Measurements from ENCODE around the gene RARG. TPM values are rescaled to one million over a fixed set of nuclear protein-coding genes. Genes with fewer than 3 reads are reported as not detected.
"Not testable (repeated sequence)": the region's sequence is repeated elsewhere in the genome, so short reads cannot be mapped to it uniquely, and the experiment has no call there.

Gene RARG
- total RNA-seq, 1 donor from 2014 or later, result 5.2 TPM

DNA sequence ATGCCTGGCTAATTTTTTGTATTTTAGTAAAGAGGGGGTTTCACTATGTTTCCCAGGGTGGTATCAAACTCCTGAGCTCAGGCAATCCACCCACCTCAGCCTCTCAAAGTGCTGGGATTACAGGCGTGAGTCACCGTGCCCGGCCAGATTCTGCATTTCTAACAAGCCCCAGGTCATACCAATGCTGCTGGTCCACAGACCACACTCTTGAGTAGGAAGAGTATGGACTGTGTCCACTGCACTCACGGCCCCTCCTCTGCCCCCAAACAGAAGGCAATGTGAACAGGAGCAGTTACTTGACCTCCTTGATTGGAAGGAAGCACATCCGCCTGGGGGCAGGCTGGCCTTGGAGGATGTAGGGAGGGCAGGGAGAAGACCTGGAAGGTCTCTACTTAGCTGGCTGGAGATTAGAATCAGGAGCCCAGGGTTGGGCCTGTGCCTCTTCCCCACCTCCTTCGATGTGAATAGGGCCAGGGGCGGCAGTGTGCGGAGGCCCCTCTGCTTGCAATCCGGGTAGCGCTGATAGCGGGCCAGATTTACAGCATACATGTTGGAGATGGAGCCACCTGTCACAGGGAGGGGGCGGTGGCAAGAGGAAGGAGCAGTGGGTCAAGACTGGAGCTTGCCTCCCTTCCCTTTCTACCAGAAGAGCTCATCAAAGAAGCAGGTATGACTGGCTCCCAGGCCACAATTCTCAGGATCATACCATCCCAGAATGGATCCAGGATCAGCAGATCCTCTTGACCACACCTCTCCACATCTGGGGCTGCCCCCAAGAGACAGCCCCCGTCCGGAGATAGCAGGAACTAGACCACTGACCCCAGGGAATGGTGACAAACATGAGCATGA lies 60.9 kb downstream of the RARG start:
- no peak overlapping the region for H3K27ac Mint-ChIP-seq
- no peak overlapping the region for H3K4me3 Mint-ChIP-seq (ENCODE audit: low read depth)
- TF ChIP-seq, protein P1, sequence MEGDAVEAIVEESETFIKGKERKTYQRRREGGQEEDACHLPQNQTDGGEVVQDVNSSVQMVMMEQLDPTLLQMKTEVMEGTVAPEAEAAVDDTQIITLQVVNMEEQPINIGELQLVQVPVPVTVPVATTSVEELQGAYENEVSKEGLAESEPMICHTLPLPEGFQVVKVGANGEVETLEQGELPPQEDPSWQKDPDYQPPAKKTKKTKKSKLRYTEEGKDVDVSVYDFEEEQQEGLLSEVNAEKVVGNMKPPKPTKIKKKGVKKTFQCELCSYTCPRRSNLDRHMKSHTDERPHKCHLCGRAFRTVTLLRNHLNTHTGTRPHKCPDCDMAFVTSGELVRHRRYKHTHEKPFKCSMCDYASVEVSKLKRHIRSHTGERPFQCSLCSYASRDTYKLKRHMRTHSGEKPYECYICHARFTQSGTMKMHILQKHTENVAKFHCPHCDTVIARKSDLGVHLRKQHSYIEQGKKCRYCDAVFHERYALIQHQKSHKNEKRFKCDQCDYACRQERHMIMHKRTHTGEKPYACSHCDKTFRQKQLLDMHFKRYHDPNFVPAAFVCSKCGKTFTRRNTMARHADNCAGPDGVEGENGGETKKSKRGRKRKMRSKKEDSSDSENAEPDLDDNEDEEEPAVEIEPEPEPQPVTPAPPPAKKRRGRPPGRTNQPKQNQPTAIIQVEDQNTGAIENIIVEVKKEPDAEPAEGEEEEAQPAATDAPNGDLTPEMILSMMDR (IDR thresholded peaks at IDR 0.05; ENCODE audit: unreplicated experiment), result no peak
- no peaks in the 10 kb centered on the region for H3K9me3 Mint-ChIP-seq (ENCODE audit: low read depth)
- peaks cover 11% of the 10 kb centered on the region for H3K4me1 Mint-ChIP-seq (ENCODE audit: low read depth)
- peaks cover 5% of the 10 kb centered on the region for H3K36me3 Mint-ChIP-seq (ENCODE audit: insufficient read depth)
- DNase-seq (ENCODE audit: low spot score, unreplicated experiment), result no peak
- H3K27me3 Mint-ChIP-seq, result no peaks in the 10 kb centered on the region

DNA sequence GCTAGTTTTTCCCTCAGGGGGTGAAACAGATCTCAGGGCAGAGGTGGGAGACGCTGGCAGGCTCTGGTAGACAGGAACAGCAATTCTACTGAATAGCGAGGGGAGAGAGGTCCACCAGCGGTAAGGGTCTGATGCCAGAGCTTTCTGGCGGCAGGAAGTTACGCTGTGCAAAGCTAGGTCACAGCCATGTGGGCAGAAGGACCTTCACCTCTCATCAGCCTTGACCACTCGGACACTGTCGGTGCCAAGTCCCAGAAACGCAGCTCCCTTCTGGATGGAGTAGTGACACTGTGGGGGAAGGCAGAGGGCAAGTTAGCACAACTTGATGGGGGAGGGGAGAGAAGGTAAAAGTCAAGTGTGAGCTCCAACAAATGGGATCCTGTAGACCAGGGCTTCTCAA lies 61.8 kb downstream of the RARG start:
- H3K36me3 Mint-ChIP-seq (ENCODE audit: insufficient read depth), result peaks cover 5% of the 10 kb centered on the region
- H3K27ac Mint-ChIP-seq, result peak overlapping the region; percentile 1
- no peak for DNase-seq (ENCODE audit: low spot score, unreplicated experiment)
- no peaks in the 10 kb centered on the region for H3K27me3 Mint-ChIP-seq
- H3K9me3 Mint-ChIP-seq (ENCODE audit: low read depth), result no peaks in the 10 kb centered on the region
- TF ChIP-seq, protein P1 (IDR thresholded peaks at IDR 0.05; ENCODE audit: unreplicated experiment), result no peak
- H3K4me3 Mint-ChIP-seq (ENCODE audit: low read depth), result no peak overlapping the region
- H3K4me1 Mint-ChIP-seq (ENCODE audit: low read depth), result peaks cover 5% of the 10 kb centered on the region

DNA sequence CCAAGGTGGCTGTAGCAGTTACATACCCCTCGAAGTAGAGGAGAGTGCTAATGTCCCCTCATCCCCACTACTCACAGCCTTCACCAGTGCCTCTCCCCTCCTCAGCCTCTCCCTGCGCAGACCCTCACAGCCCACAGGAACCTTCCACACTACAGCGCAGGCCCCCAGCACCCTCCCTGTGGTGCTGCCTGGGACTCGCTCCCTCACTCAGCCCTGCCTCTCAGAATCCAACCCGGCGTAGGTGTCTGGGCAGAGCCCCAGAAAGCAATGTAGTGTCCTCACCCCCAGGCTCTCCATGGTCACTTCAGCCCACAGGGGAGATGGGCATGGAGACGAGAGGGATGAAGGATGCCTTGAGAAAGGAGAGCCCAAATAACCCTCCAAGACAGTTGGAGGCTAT lies 62.4 kb downstream of the RARG start:
- Mint-ChIP-seq H3K27ac (no peak overlapping the region), H3K4me1 (ENCODE audit: low read depth) (no peaks in the 10 kb centered on the region), H3K9me3 (ENCODE audit: low read depth) (no peaks in the 10 kb centered on the region), H3K27me3 (no peaks in the 10 kb centered on the region), H3K36me3 (ENCODE audit: insufficient read depth) (peaks cover 5% of the 10 kb centered on the region), H3K4me3 (ENCODE audit: low read depth) (no peak overlapping the region)
- no peak for DNase-seq (ENCODE audit: low spot score, unreplicated experiment)
- TF ChIP-seq, protein P1 (IDR thresholded peaks at IDR 0.05; ENCODE audit: unreplicated experiment), result no peak

DNA sequence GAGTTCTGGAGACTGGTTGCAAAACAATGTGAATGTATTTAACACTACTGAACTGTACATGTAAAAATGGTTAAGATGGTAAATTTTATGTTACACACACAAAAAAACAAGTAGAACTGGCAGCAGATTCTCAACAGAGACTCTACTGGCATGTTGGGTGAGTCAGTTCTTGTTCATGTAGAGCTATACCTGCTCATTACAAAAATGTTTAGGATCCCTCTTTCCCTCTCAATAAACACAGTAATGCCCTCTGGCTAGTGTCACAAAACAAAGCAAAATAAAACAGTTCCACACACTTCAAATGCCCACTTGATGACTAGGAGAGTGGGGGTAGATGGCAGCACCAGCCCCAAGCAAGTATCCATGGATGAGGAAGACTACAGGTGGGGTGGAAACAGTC lies 65.2 kb downstream of the RARG start:
- Mint-ChIP-seq H3K36me3 (ENCODE audit: insufficient read depth) (peaks cover 7% of the 10 kb centered on the region), H3K4me1 (ENCODE audit: low read depth) (no peaks in the 10 kb centered on the region), H3K27me3 (no peaks in the 10 kb centered on the region), H3K4me3 (ENCODE audit: low read depth) (no peak overlapping the region), H3K9me3 (ENCODE audit: low read depth) (no peaks in the 10 kb centered on the region), H3K27ac (peak overlapping the region; percentile 27)
- TF ChIP-seq, protein P1 (IDR thresholded peaks at IDR 0.05; ENCODE audit: unreplicated experiment), result no peak
- no peak for DNase-seq (ENCODE audit: low spot score, unreplicated experiment)

DNA sequence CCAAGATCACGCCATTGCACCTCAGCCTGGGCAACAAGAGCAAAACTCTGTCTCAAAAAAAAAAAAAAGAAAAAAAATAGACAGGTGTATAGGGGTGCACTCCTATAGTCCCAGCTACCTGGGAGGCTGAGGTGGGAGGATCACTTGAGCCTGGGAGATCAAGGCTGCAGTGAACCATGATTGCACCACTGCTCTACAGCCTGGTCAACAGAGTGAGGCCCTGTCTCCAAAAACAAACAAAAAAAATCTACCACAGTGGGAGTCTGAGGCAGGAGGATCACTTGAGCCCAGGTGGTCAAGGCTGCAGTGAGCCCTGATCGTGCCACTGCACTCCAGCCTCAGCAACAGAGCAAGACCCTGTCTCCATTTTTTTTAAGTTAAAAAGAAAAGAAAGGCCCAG lies 69.0 kb downstream of the RARG start:
- not testable (repeated sequence) for H3K36me3 Mint-ChIP-seq (ENCODE audit: insufficient read depth); H3K9me3 Mint-ChIP-seq (ENCODE audit: low read depth); DNase-seq (ENCODE audit: low spot score, unreplicated experiment); H3K4me3 Mint-ChIP-seq (ENCODE audit: low read depth); H3K27me3 Mint-ChIP-seq; H3K4me1 Mint-ChIP-seq (ENCODE audit: low read depth); H3K27ac Mint-ChIP-seq

All from progenitor cell of endocrine pancreas (in vitro differentiated cells).